HepG2 (cell line): ENCODE data around the gene SEMA4B.

Experiments
- DMAP1 ChIP-seq: IDR thresholded peaks from 2 replicates; pipeline ENCODE4 v1.6.1; 2016
- EED ChIP-seq: sonication (generic); formaldehyde crosslinking; IDR thresholded peaks from 2 replicates; pipeline ENCODE4 v1.5.0; 2020; ENCODE audit warnings: mild to moderate bottlenecking, missing genetic modification reagents
- GTF2F1 ChIP-seq: fragments of 150-350 bp; IDR thresholded peaks from 2 replicates; pipeline ENCODE4 v1.6.1; 2014; ENCODE audit warnings: low read length
- MAFG ChIP-seq: sonication (generic); formaldehyde crosslinking; IDR thresholded peaks from 2 replicates; pipeline ENCODE4 v1.5.1; 2020; ENCODE audit warnings: mild to moderate bottlenecking, missing genetic modification reagents
- NCOA1 ChIP-seq: sonication (generic); formaldehyde crosslinking; IDR thresholded peaks from 2 replicates; pipeline ENCODE4 v1.9.0; 2021; ENCODE audit warnings: missing genetic modification reagents
- NFIC ChIP-seq: IDR thresholded peaks from 2 replicates; pipeline ENCODE4 v1.6.1; 2012; ENCODE audit warnings: mild to moderate bottlenecking, low read length, inconsistent platforms
- SMARCE1 ChIP-seq: fragments of 450-650 bp; IDR thresholded peaks from 2 replicates; pipeline ENCODE4 v1.6.1; 2017; ENCODE audit warnings: borderline replicate concordance
- ZC3H13 ChIP-seq: sonication (generic); formaldehyde crosslinking; IDR thresholded peaks from 2 replicates; pipeline ENCODE4 v1.8.1; 2023; ENCODE audit warnings: mild to moderate bottlenecking, missing genetic modification reagents, moderate library complexity
- ZNF101 ChIP-seq: sonication (generic); formaldehyde crosslinking; IDR thresholded peaks from 2 replicates; pipeline ENCODE4 v1.4.0; 2020; ENCODE audit warnings: mild to moderate bottlenecking, low read depth, missing genetic modification reagents, borderline replicate concordance
- ZNF225 ChIP-seq: sonication (generic); formaldehyde crosslinking; IDR thresholded peaks from 2 replicates; pipeline ENCODE4 v1.4.0; 2020; ENCODE audit warnings: mild to moderate bottlenecking, missing genetic modification reagents

- TF ChIP-seq NCOA1: no peak
- TF ChIP-seq ZC3H13 (CRISPR knock-in tag): no peak
- no peak for TF ChIP-seq ZNF101 (CRISPR knock-in tag)
- TF ChIP-seq MAFG: no peak
- TF ChIP-seq NFIC: no peak
- TF ChIP-seq GTF2F1: no peak
- TF ChIP-seq DMAP1: no peak
- TF ChIP-seq SMARCE1: no peak
- TF ChIP-seq ZNF225 (CRISPR knock-in tag): no peak
- TF ChIP-seq EED (CRISPR knock-in tag): no peak
These were observed 10.5 kb downstream of the SEMA4B start for GRCh38 chr15:90211440-90212143.
